ENCODE data around the gene PRMT1.

PRMT1 gene

DNA sequence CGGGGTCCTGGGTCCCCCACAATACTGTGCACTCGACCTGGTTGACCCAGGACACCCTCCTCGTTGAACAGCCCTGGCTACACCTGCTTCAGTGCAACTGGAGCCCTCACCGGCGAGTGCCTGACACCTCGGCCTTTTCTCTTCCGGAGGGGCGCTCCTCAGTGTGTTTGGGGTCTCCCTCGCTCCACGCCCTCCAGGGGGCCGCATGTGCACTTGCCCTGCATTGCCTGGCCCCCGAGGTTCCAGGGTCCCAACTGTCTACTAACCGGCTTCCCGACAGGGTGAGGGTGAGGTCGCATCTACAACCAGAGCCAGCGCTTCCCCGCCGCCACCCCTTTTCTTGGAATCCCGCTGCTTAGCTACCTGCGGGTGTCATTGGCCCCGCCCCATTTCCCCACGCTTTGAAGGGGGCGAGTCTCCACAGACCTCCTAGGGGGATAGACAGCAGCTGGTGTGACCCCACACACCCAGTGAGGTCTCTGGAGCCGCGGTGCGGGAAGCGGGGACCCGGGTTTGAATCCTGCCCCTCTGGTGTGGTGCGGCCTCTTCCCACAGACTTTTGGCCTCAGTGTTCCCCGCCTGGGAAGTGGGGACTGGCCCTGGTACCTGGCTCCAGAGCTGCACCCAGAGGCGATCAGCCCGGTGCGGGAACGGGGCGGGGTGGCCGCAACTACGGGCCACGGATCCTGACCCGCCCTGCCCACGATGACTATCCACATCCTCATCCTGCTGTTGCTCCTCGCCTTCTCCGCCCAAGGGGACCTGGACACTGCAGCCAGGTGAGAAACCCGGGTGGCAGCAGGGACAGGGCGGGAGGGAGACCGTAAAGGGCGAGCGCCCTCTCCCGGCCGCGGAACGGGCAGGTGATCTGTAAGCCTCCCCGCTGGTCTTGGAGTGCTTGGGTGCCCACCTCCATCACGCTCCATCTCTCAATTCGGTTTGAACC, 12.3 kb downstream of the PRMT1 start, which contains the start of gene ADM5:
ADM5 (plus strand) TSS at position 462 of the 946 bp plus-strand sequence; CDS start at position 706, 244 bp downstream.
- Histone ChIP-seq H3K18ac (ENCODE audit: low read length) (peak within 1 kb of the TSS; percentile 98), H3K4me2 (ENCODE audit: insufficient read depth, low read length, poor library complexity, severe bottlenecking) (peak within 1 kb of the TSS; percentile 90), H2BK15ac (ENCODE audit: low read length) (no peak within 1 kb of the TSS), H3K14ac (ENCODE audit: low read length) (peak within 1 kb of the TSS; percentile 97), H3K36me3 (replicated peaks in 1 of 2; ENCODE audit: control insufficient read depth in 2 of 2, insufficient read depth in 2 of 2, low read length in 2 of 2) (peaks cover 32 to 68% of the 10 kb centered on the region in 2 donors), H3K27me3 (ENCODE audit: control insufficient read depth in 3 of 3, insufficient read depth in 3 of 3, low read depth in 1 of 3, low read length in 3 of 3) (no peaks in the 10 kb centered on the region), H4K91ac (ENCODE audit: low read depth, low read length, poor library complexity) (no peak within 1 kb of the TSS), H3K4ac (ENCODE audit: low read length) (peak within 1 kb of the TSS; percentile 25), H2BK12ac (ENCODE audit: low read length) (peak within 1 kb of the TSS; percentile 63), H3K79me1 (ENCODE audit: low read depth, low read length) (peaks cover 10% of the 10 kb centered on the region), H3K9ac (ENCODE audit: low read depth, low read length, poor library complexity) (peak within 1 kb of the TSS; percentile 96), H3K9me3 (replicated peaks in 1 of 2; ENCODE audit: control insufficient read depth in 2 of 2, insufficient read depth in 1 of 2, low read depth in 1 of 2, low read length in 2 of 2) (no peaks in the 10 kb centered on the region), H3K23ac (ENCODE audit: low read depth, low read length, poor library complexity) (peak within 1 kb of the TSS; percentile 87), H3K4me3 (ENCODE audit: low read length in 2 of 2) (peak within 1 kb of the TSS; percentile 55 to 94), H4K8ac (ENCODE audit: low read depth, low read length) (no peak within 1 kb of the TSS), H3K4me1 (ENCODE audit: control insufficient read depth in 2 of 2, insufficient read depth in 1 of 2, low read depth in 1 of 2, low read length in 2 of 2) (peaks cover 19 to 21% of the 10 kb centered on the region in 2 donors), H2AFZ (ENCODE audit: low read length) (no peak within 1 kb of the TSS), H3K27ac (replicated peaks; ENCODE audit: low read length) (peak within 1 kb of the TSS; percentile 93), H2BK5ac (ENCODE audit: low read length) (peak within 1 kb of the TSS; percentile 91), H2BK120ac (ENCODE audit: low read depth, low read length) (peak within 1 kb of the TSS; percentile 38), H2AK5ac (ENCODE audit: low read depth, low read length) (peak within 1 kb of the TSS; percentile 88)
- no CpG with 5 or more reads among the region's 54 CpGs for WGBS, 2 donors (ENCODE audit: extremely low coverage in 2 of 2, insufficient read length in 2 of 2, insufficient replicate concordance in 1 of 2)
- no peak for DNase-seq (ENCODE audit: low spot score)

- H3K23ac ChIP-seq (ENCODE audit: low read depth, low read length, poor library complexity): peak overlapping the region; percentile 87
- DNase-seq (ENCODE audit: low spot score): no peak
- no peak overlapping the region for H2BK12ac ChIP-seq (ENCODE audit: low read length)
- peaks cover 24 to 60% of the 10 kb centered on the region in 2 donors for H3K36me3 ChIP-seq (replicated peaks in 1 of 2; ENCODE audit: control insufficient read depth in 2 of 2, insufficient read depth in 2 of 2, low read length in 2 of 2)
- no peaks in the 10 kb centered on the region for H3K27me3 ChIP-seq (ENCODE audit: control insufficient read depth in 3 of 3, insufficient read depth in 3 of 3, low read depth in 1 of 3, low read length in 3 of 3)
- no peak overlapping the region for H2BK120ac ChIP-seq (ENCODE audit: low read depth, low read length)
- H3K9me3 ChIP-seq (replicated peaks in 1 of 2; ENCODE audit: control insufficient read depth in 2 of 2, insufficient read depth in 1 of 2, low read depth in 1 of 2, low read length in 2 of 2): peaks cover 0 to 2% of the 10 kb centered on the region in 2 donors
- peaks cover 19 to 21% of the 10 kb centered on the region in 2 donors for H3K4me1 ChIP-seq (ENCODE audit: control insufficient read depth in 2 of 2, insufficient read depth in 1 of 2, low read depth in 1 of 2, low read length in 2 of 2)
- H3K79me1 ChIP-seq (ENCODE audit: low read depth, low read length): peaks cover 10% of the 10 kb centered on the region
- peak overlapping the region; percentile 91 for H2BK5ac ChIP-seq (ENCODE audit: low read length)
- H2AK5ac ChIP-seq (ENCODE audit: low read depth, low read length): peak overlapping the region; percentile 68
- no peak overlapping the region for H4K91ac ChIP-seq (ENCODE audit: low read depth, low read length, poor library complexity)
- H3K14ac ChIP-seq (ENCODE audit: low read length): peak overlapping the region; percentile 97
- H3K4ac ChIP-seq (ENCODE audit: low read length): peak overlapping the region; percentile 25
- H3K18ac ChIP-seq (ENCODE audit: low read length): peak overlapping the region; percentile 98
- no peak overlapping the region for H4K8ac ChIP-seq (ENCODE audit: low read depth, low read length)
- H2BK15ac ChIP-seq (ENCODE audit: low read length): no peak overlapping the region
- peak overlapping the region; percentile 93 for H3K27ac ChIP-seq (replicated peaks; ENCODE audit: low read length)
- no CpG with 5 or more reads among the region's 39 CpGs for WGBS, 2 donors (ENCODE audit: extremely low coverage in 2 of 2, insufficient read length in 2 of 2, insufficient replicate concordance in 1 of 2)
- H2AFZ ChIP-seq (ENCODE audit: low read length): peak overlapping the region; percentile 89
- peak overlapping the region; percentile 55 to 94 for H3K4me3 ChIP-seq (ENCODE audit: low read length in 2 of 2)
- peak overlapping the region; percentile 96 for H3K9ac ChIP-seq (ENCODE audit: low read depth, low read length, poor library complexity)
- peak overlapping the region; percentile 90 for H3K4me2 ChIP-seq (ENCODE audit: insufficient read depth, low read length, poor library complexity, severe bottlenecking)
These were observed 13.1 kb downstream of the PRMT1 start for GRCh38 chr19:49690079-49690655.

- peak within 1 kb of the TSS; percentile 93 for H3K27ac ChIP-seq (replicated peaks; ENCODE audit: low read length)
- H2BK12ac ChIP-seq (ENCODE audit: low read length): peak within 1 kb of the TSS; percentile 36
- H3K79me1 ChIP-seq (ENCODE audit: low read depth, low read length): peaks cover 10% of the 10 kb centered on the region
- H4K8ac ChIP-seq (ENCODE audit: low read depth, low read length): no peak within 1 kb of the TSS
- no CpG with 5 or more reads among the region's 38 CpGs for WGBS, 2 donors (ENCODE audit: extremely low coverage in 2 of 2, insufficient read length in 2 of 2, insufficient replicate concordance in 1 of 2)
- H3K4ac ChIP-seq (ENCODE audit: low read length): peak within 1 kb of the TSS; percentile 25
- DNase-seq (ENCODE audit: low spot score): peak; percentile 91
- peaks cover 0 to 2% of the 10 kb centered on the region in 2 donors for H3K9me3 ChIP-seq (replicated peaks in 1 of 2; ENCODE audit: control insufficient read depth in 2 of 2, insufficient read depth in 1 of 2, low read depth in 1 of 2, low read length in 2 of 2)
- peak within 1 kb of the TSS; percentile 89 for H2AFZ ChIP-seq (ENCODE audit: low read length)
- H2BK5ac ChIP-seq (ENCODE audit: low read length): peak within 1 kb of the TSS; percentile 91
- H3K4me2 ChIP-seq (ENCODE audit: insufficient read depth, low read length, poor library complexity, severe bottlenecking): peak within 1 kb of the TSS; percentile 90
- peaks cover 20 to 54% of the 10 kb centered on the region in 2 donors for H3K36me3 ChIP-seq (replicated peaks in 1 of 2; ENCODE audit: control insufficient read depth in 2 of 2, insufficient read depth in 2 of 2, low read length in 2 of 2)
- H3K4me3 ChIP-seq (ENCODE audit: low read length in 2 of 2): peak within 1 kb of the TSS; percentile 55 to 94
- peaks cover 19 to 21% of the 10 kb centered on the region in 2 donors for H3K4me1 ChIP-seq (ENCODE audit: control insufficient read depth in 2 of 2, insufficient read depth in 1 of 2, low read depth in 1 of 2, low read length in 2 of 2)
- peak within 1 kb of the TSS; percentile 98 for H3K18ac ChIP-seq (ENCODE audit: low read length)
- H4K91ac ChIP-seq (ENCODE audit: low read depth, low read length, poor library complexity): no peak within 1 kb of the TSS
- H3K27me3 ChIP-seq (ENCODE audit: control insufficient read depth in 3 of 3, insufficient read depth in 3 of 3, low read depth in 1 of 3, low read length in 3 of 3): no peaks in the 10 kb centered on the region
- peak within 1 kb of the TSS; percentile 97 for H3K14ac ChIP-seq (ENCODE audit: low read length)
- H3K9ac ChIP-seq (ENCODE audit: low read depth, low read length, poor library complexity): peak within 1 kb of the TSS; percentile 96
- H2BK120ac ChIP-seq (ENCODE audit: low read depth, low read length): peak within 1 kb of the TSS; percentile 63
- H2AK5ac ChIP-seq (ENCODE audit: low read depth, low read length): peak within 1 kb of the TSS; percentile 68
- H3K23ac ChIP-seq (ENCODE audit: low read depth, low read length, poor library complexity): peak within 1 kb of the TSS; percentile 87
- peak within 1 kb of the TSS; percentile 74 for H2BK15ac ChIP-seq (ENCODE audit: low read length)
These were observed 13.7 kb downstream of the PRMT1 start, which contains the start of gene CPT1C for GRCh38 chr19:49690656-49691242. CPT1C (plus strand) TSS chr19:49691116; CDS start chr19:49692253, 1,137 bp downstream.

Measured in neuronal stem cell (in vitro differentiated cells).